Measurements from ENCODE around the gene ZNF554.
A peak's percentile ranks its signal among the peaks of the same experiment; 100 is the strongest.

The ZNF554 gene

DNA sequence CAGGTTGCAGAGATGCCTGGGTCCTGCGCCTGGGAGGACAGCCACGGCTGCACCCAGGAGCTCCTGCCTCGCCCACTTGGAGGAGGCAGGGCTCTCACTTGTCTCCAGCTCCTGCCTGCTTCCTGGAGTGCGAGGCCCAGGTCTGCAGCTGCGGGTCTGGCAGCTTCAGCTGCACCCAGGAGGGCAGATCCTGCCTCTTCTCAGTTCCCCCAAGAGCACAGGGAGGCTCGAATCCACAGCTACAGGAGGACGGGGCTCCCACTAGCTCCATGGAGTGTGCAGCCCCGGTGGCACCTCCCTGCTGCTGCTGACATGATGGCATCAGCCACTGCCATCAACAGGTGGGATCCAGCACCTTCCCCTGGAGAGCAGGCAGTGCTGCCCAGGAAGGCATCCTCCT, 4.5 kb downstream of the ZNF554 start:
- no peak for DNase-seq (ENCODE audit: low read depth in 2 of 2, low spot score in 1 of 2)

DNA sequence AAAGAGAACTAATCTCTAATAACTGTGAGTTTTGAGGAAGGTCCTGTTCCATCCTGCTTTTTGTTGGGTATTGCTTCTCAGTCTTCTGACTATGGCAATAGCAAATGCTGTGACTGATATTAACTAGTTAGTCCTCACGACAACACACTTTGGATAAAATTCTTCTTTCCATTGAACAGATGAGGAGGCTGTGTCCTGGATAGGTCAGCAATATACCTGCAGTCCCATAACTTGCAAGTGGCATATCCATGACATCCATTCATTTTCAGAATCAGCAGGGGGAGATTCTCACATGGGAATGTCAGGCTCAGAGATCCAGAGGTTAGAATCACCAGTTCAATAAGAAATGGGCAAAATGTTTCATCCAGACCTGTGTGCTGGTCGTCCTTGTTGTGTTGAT, 7.4 kb downstream of the ZNF554 start:
- DNase-seq (ENCODE audit: low read depth in 2 of 2, low spot score in 1 of 2): no peak

DNA sequence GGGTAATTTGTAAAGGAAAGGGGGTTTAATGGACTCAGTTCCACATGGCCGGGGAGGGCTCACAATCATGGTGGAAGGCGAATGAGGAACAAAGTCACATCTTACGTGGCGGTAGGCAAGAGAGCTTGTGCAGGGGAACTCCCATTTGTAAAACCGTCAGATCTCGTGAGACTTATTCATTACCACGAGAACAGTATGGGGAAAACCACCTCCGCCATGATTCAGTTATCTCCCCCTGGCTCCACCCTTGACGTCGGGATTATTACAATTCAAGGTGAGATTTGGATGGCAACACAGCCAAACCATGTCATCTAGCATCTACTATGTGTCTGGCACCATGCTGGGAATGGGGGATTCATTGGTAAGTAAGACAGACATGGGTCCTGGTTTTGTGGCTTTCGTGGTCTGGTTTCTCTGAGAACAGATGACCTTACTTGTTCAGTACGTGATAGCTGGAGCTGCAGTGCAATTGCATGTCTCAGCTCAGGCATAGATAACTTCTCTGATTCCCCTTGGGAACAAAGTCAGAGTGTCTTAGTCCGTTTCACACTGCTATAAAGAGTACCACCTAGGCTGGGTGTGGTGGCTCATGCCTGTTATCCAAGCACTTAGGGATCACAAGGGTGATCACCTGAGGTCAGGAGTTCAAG, 8.3 kb downstream of the ZNF554 start:
- DNase-seq (ENCODE audit: low read depth in 2 of 2, low spot score in 1 of 2): no peak

DNA sequence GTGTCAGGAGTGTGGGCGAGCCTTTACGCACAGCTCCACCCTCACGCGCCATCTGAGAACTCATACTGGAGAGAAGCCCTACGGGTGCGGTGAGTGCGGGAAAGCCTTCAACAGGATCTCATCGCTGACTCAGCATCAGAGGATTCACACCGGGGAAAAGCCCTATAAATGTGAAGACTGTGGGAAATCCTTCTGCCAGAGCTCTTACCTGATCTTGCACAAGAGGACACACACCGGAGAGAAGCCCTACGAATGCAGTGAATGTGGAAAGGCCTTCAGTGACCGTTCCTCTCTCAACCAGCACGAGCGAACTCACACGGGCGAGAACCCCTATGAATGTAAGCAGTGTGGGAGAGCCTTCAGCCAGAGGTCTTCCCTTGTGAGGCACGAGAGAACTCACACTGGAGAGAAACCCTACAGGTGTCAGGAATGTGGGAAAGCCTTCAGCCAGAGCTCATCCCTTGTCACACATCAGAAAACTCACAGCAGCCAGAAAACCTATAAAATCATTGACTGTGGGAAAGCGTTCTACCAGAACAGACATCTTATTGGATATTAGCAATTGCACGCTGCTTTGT, 14.7 kb downstream of the ZNF554 start:
- DNase-seq (ENCODE audit: low read depth in 2 of 2, low spot score in 1 of 2): no peak

DNA sequence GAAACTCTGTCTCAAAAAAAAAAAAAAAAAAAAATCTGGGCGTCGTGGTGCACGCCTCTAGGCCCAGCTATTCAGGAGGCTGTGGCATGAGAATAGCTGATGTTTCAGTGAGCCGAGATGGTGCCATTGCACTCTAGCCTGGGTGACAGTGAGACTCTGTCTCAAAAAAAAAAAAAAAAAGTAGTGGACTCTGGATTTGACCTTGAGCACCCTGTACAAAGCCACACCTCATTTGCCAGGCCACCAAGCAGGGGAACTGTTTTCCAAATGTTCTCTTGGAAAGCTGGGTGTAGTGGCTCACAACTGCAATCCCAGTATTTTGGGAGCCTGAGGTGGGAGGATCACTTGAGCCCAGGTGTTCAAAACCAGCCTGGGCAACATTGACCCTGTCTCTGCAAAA, 17.8 kb downstream of the ZNF554 start:
- no peak for DNase-seq (ENCODE audit: low read depth in 2 of 2, low spot score in 1 of 2)

DNA sequence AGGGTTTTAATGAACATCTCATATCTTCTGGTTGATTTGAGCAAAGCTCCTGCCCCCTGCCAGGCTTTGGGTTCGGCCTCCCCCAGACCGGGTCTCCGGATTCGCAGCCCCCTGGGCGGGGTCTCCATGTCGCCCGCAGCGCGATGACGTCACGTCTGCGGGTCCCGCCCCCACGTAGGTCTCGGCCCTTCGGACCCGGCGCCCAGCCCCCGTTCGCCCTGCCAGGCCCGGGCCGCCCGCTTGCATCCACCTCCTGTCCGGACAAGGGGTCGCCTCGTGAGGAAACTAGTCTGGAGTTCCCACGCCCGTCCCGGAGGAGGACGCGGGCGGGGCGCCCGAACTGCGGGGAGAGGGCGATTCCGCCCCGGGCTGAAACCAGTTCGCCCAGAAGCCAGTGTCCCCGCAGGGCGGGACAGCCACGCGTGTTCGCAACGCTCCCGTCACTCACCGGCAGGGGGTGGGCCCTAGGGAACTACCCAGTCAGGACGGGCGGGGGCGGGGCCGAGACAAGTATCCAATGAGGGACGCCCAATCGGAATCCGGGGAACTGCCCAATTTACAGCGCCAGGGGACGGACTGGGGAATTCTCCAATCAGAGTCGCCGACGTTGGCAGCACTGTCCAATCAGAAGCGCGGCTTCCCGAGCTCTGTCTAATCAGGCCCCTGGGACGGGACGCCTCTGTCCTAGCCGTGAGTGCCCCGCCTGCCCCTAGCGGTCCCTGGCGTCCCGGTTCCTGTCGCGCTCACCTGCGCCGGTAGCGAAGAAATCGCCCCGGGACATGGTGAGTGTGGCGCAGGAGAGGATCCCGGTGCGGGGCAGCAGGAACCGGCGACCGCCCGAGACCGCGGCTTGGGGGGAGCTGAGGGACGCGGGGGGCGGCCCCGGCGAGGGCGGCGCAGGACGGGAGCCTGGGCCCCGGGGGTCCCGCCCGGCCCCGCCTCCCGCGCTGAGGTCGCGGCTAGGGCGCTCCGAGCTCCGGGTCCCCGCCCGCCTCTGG, 21.4 kb downstream of the ZNF554 start, which contains the start of gene ZNF555:
Gene ZNF555, plus strand, starts transcription at position 682 of the 998 bp plus-strand sequence. Its CDS starts 98 bp downstream, at position 780.
- peak; percentile 97 to 99 for DNase-seq (ENCODE audit: low read depth in 2 of 2, low spot score in 1 of 2)

DNA sequence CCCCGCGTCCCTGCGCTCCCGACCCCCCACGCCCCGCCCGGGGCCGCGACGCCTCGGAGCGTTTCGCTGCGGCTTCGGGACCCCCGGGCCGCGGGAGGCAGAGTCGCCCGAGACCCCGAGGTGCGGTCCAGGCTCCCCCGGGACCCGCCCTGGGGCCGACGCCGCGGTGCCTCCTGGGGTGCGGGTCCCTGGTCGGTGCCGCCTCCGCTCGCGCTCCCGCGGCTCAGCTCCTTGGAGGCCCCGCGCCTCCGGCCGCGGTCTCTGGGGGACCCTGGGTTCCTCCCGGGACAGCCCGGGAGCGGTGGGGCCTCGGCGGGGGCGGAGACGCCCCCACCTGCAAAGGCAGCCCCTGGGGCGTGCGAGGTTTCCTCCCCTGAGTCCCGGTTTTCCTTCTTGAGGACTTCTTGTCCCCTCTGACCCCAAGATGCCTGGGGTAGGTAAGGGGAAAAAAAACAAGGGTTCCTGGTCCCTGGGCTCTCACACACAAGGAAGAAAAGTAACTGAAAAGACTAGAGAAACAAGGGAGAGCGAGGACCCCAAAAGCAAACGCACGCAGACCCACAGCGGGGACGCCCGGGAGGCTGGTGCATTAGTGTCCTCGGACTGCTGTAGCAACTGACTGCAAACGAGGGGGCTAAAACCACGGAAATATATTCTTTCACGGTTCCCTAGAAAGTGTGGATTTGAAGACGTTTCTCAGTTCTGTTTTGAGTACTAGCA, 22.3 kb downstream of the ZNF554 start:
- no peak for DNase-seq (ENCODE audit: low read depth in 2 of 2, low spot score in 1 of 2)

DNA sequence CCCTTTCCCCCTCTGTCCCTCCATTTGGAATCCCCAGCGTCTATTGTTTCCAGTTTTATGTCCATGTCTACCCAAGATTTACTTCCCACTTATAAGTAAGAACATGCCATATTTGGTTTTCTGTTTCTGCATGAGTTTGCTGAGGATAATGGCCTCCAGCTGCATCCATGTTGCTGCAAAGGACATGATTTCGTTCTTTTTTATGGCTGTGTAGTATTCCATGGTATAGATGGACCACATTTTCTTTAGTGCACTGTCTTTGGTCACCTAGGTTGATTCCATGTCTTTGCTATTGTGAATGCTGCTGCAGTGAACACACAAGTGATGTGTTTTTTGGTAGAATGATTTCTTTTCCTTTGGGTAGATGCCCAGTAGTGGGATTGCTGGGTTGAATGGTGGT, 25.4 kb downstream of the ZNF554 start:
- no peak for DNase-seq (ENCODE audit: low read depth in 2 of 2, low spot score in 1 of 2)

DNA sequence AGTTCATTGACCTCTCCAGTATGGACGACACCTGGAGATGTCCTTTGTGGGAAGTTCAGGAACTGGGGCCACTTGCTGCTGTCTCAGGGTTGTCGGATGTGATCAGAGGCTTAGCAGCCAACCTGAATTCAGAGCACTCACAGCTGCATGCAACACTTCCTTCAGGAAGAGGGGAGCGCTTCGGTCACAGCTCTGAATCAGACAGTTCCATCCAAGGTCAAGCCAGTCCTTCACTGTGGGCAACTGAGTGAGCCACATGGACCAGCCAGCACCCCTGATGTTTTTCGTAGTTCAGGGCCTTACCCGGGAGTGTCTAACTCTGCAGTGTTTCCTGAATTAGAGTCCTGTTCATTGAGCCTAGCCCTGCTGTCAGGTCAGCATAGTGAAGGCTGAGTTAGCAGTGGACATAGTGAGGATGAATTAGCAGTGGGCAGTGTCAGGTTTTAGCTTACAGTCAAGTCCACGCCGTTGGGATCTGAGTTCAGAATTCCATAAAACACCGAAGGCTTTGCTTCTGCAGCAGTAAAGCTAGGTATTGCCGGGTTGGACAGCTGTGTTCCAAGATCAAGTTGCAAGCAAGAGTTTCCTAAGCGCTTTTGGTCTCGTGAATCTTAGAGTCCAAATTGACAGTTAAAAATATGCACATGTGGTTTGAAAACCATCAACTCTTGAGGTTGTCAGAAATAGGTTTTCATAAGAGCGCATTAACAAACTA, 26.7 kb downstream of the ZNF554 start:
- no peak for DNase-seq (ENCODE audit: low read depth in 2 of 2, low spot score in 1 of 2)

DNA sequence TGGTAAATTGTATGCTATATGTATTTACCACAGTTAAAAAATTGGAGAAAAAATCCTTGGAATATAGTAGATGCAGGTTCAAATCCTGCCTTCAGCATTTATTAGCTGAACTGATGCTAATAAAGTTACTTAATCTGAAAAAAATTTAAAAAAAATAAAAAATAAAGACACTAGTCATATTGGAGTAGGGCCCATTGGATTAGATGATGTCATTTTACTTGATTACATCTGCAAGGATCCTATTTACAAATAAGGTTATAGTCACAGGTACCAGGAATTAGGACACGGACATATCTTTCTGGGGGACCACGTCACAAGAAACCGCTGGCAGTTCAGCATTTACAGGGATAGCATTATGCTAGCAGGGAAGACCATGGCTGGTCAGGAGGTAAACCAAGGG, 27.8 kb downstream of the ZNF554 start:
- no peak for DNase-seq (ENCODE audit: low read depth in 2 of 2, low spot score in 1 of 2)

DNA sequence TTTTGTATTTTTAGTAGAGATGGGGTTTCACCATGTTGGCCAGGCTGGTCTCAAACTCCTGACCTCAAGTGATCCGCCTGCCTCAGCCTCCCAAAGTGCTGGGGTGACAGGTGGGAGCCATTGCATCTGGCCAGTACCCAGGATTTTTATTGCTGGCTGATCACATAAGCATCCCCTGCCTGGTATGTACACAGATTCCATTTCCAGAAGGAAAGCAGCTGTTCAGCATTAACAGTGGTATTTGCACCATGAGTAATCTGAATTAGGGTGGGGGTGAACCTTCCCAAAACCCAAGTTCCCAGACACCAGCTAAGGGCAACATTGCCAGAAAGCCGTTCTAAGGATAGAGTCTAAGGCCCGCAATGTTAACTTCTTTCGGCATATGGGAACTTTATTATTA, 28.9 kb downstream of the ZNF554 start:
- no peak for DNase-seq (ENCODE audit: low read depth in 2 of 2, low spot score in 1 of 2)

DNA sequence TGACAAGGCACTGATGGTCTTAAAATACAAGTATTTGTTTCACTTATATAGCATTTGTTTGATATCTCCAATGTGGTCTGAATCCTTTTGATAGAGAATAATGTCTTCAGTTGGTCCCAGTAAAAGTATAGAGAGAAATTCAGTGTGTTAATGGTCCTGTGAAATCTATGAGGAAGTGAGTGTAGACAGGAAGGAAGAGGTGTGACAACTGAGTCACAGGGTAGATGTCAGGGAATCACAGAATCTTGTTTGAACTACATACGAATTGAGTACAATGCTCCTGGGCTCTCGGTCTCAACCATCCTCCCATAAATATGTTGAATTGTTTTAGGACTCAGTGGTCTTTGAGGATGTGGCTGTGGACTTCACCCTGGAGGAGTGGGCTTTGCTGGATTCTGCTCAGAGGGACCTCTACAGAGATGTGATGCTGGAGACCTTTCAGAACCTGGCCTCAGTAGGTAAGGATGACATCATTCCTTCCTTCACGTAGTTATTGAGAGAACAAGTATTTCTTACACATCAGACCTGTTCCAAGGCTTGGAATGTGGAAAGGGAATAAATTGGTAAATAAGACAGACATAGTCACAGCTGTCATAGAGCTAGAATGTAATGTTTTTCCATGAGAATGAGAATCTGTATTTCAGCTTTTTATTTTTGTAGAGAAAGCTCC, 30.7 kb downstream of the ZNF554 start:
- no peak for DNase-seq (ENCODE audit: low read depth in 2 of 2, low spot score in 1 of 2)

DNA sequence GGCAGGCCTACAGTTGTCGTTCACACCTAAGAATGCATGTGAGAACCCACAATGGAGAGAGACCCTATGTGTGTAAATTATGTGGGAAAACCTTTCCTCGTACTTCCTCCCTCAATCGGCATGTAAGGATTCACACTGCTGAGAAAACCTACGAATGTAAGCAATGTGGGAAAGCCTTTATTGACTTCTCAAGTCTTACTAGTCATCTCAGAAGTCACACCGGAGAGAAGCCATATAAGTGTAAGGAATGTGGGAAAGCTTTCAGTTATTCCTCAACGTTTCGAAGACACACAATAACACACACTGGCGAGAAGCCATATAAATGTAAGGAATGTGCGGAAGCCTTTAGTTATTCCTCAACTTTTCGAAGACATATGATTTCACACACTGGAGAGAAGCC, 32.9 kb downstream of the ZNF554 start:
- DNase-seq (ENCODE audit: low read depth in 2 of 2, low spot score in 1 of 2): no peak

DNA sequence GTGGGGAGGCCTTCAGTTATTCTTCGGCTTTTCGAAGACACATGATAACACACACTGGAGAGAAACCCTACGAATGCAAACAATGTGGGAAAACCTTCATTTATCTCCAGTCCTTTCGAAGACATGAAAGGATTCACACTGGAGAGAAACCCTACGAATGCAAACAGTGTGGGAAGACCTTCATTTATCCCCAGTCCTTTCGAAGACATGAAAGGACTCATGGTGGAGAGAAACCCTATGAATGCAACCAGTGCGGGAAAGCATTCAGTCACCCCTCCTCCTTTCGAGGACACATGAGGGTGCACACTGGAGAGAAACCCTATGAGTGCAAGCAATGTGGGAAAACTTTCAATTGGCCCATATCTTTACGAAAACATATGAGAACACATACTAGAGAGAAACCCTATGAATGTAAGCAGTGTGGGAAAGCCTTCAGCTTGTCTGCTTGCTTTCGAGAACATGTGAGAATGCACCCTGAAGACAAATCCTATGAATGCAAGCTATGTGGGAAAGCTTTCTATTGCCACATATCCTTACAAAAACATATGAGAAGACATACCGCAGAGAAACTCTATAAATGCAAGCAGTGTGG, 33.4 kb downstream of the ZNF554 start:
- no peak for DNase-seq (ENCODE audit: low read depth in 2 of 2, low spot score in 1 of 2)

DNA sequence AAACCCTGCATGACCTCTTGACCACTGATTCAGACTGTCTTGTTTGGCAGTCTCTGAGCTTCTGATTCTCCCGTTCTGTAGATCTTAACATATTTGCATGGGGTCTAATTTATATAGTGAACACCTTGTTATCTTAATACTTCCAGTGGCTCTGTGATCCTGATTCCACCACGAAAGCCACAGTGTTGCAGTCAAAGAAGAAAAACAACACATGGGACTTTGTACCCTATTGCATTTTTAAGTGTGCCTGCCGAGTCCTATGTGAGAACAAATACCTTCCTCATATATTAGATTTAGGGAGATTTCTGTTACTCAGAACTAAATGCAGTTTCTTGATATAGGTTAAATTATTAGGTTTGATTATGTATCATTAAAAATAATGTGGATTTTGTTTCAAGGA, 35.2 kb downstream of the ZNF554 start:
- DNase-seq (ENCODE audit: low read depth in 2 of 2, low spot score in 1 of 2): no peak

DNA sequence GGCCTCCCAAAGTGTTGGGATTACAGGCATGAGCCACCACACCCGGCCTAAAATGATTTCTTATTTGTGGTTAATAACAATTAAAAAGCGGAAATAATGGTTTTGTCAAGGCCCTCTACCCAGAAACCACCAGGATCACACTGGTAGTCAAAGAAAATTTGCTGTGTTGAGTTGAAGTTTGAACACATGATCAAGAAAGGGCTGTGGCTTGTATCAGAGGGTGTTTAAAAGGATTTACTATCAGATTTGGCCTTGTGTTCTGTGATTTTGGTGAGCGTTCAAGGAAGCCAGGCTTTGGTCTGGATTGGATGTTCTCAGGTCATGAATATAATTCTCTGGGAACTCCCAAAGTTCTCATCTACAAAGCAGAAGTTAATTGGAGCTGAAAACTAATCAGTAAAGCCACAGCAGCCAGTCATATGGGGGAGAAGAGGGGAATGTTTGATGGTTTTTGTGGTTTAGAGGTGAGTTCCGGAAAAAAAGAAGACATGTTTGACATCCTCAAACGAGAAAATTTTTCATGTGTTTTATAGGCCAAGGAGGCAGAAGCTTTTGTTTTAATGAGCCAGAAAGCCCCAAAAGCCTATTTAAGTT, 36.9 kb downstream of the ZNF554 start:
- DNase-seq (ENCODE audit: low read depth in 2 of 2, low spot score in 1 of 2): no peak

DNA sequence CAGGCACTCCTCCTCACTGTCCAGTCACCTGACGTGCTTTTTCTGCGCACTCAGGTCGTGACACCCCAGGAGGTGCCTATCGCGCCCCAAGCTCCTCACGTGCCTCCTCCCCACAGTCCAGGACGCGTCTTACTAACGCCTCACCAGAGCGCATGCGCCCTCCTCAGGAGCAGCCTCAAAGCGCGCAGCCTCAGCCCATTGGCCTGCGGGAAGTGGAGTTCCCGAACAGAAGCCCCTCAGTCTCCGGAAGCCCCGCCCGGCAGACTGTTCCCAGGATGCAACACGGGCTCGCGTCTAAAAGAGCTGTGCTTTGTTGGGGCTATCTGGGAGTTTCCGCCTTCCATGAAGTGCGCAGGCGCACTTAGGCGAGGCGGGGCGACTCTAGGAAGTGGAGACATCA, 39.2 kb downstream of the ZNF554 start:
- DNase-seq (ENCODE audit: low read depth in 2 of 2, low spot score in 1 of 2): no peak

DNA sequence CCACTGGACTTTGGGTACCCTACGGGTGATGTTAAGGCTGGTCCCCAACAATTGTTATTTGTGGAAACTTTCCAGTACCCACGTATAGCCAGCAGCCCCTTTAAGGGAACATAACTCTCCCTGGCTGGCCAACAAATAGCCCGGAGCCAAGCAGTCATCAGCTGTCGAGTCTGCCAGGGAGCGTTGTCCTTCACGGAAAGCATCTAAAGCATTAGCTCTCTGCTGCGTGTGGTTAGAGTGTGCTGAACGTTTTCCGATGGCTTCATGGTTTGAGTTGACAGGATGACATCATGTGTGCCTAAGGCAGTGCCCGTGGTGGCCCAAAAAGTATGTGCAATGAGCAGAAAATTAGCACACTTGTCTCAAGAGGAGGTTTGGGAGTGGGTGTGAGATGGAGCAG, 44.1 kb downstream of the ZNF554 start:
- DNase-seq (ENCODE audit: low read depth in 2 of 2, low spot score in 1 of 2): no peak

DNA sequence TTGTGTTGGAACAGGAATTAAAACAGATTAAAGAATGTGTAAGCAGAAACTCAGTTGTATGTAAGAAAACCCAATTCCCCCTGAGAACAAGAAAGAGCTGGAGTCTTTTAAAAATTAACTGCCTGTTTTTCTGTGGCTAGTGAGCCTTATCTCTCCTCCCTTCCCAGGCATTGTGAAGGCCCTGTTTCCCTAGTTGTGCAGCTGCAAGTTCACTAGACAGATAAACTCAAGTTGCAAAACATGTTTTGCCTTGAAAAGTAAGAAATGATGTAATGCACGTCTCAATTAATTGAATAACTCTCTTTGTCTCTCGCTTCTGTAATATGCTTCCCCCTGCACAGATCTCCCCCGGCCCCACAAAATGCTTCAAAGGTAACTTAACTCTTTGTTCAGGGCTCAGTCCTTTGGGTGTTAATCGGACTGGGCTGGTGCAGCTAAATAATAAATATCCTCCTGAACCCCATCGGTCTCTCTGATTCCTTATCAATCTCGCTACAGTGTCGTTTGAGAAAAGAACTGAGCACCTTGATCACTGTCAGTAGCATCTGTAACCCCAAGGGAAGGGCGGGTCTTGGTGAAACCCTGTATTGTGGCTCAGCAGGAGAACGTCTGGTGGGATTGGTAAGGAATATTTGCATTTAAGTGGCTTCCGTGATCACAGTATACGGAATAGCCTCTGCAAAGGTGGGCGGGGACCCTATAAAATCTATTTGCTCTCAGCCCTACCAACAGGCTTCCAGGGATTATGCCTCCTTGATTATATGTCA, 45.8 kb downstream of the ZNF554 start:
- DNase-seq (ENCODE audit: low read depth in 2 of 2, low spot score in 1 of 2): no peak

Measured in stimulated activated CD8-positive, alpha-beta memory T cell treated with anti-CD3 and anti-CD28 coated beads, Interleukin-4, amount 100 ng/mL, for 4 hours (primary cell).